GM12873 (cell line): ENCODE measurements around the gene TAC4.

Source experiments
- CTCF ChIP-seq: IDR thresholded peaks from 2 replicates; pipeline ENCODE4 v1.5.1; 2012; ENCODE audit warnings: low read depth, mild to moderate bottlenecking, moderate library complexity, low read length, control low read depth; ENCODE audit not compliant: insufficient read depth; ENCODE audit errors: missing control alignments

Gene TAC4

DNA sequence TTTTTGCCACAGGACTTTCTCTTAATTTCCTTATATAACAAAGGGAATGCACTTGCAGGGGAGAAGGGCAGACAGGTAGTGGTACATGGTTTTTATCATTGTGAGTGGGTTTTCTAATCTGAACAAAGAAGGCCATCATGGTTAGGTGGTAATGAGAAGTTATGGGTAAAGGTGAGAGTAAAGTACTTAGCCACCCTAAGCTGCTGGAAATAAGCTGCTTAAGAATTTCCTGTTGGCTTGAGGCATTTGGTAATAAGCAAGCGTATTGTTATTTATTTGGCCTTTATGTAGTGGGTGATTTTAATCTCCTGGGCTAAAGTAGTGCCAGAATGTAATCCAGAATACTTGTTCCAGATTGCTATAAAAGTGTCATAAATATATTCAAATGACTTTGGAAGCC lies 27.1 kb downstream of the TAC4 start:
- TF ChIP-seq CTCF, result no peak

DNA sequence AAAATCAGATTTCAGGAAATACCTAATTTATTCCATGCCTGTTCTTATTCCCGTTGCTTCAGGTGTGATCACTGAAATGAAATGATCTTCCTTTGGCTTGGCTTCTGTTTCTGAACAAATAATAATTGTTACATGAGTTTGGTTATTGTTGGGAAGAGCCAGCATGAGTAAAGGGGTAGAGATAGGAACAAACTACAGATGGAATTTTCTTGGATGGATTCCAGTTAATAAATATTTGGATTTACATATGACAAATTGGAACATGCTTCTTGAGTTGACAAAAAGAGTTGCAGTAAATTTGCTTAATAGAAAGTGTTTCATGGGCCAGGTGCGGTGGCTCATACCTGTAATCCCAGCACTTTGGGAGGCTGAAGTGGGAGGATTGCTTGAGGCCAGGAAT lies 28.2 kb downstream of the TAC4 start:
- TF ChIP-seq CTCF, result no peak

DNA sequence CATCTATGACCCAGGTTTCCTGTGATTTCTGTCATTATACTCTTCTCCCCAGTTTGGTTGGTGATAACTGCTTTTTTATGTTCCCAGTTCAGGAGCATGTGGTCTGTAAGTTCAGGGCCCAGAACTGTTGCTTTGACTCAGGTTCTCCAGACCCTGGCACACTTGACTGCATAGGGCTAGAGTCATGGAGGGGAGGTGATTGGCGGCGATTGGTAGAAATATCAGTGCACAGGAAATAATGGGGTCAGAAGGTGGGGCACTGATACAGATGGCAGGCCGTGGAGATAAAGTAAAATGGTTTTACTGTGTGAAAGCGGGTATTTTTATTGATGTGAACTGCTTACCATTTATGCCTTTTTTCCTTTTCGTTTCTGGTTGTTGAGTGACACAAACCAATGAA lies 28.7 kb downstream of the TAC4 start:
- no peak for TF ChIP-seq CTCF

DNA sequence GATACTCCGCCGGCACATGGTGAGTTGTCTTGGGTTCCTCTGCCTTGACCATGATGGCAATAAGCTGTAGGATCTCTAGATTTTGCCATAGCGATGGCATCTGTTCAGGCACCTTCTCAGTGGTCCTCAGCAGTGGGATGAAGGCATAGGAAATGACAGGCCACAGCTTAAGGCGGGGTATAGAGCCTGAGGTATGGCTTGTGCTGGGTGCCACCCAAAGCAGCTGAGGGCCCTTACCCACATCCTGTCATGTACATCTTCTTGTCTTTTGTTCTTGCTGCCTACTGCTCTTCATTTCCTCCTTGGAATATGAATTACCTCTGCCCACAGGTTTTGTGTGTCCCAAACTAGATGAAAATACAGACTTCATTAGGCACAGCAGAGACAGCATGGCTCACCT lies 29.9 kb downstream of the TAC4 start:
- no peak for TF ChIP-seq CTCF

GRCh38 chr17:49815761-49816281 lies 32.0 kb downstream of the TAC4 start:
- TF ChIP-seq CTCF, result no peak

DNA sequence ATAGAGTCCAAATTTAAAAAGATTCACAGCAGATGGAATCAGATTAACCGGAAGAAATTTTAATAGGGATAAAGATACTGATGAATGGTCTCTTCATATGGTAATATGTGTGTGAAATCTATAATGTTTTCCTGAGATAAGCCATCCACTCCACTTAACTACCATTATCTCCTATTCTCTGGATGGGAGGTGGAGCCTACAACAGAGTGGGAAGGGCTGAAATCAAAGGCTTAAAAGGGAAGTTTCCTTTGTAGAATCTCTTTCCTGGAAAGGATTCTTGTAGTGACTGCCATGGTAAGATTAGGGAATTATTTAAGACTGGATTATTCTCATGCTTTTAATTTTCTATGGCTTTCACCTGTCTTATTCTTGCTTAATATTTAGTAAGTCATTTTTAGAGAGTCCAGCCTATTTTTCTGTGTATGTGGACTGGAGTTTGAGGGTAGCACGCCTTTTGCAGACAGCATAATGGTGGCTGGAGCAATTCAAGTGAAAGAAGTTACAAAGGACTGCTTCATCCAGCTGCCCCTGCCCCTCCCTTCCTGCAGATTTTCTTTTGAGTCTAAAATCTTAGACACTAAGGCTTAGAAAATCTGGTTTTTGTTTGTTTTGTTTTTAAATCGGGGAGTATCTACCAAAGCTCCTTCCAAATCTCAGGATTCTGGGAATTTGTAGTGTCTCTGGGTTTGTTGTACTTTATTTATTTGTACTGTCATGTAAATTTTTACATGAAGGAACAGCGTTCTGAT lies 32.9 kb downstream of the TAC4 start:
- TF ChIP-seq CTCF, result no peak

DNA sequence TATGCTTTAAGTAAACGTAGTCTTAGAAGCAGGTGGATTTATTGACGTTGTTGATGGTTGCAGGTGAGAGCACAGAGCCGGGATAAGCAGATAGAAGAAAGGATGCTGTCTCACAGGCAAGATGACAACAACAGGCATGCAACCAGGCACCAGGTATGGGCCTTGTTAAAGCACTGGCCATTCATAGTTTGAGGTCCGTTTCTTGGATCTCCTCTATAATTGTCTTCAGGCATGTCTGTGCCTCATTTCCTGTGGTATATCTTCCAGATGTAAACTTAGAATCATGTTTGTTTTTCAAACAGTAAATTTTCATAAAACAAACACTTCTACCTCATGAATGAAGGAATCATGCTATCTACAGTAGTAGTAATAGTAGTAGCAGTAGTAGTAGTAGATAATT lies 38.8 kb downstream of the TAC4 start:
- TF ChIP-seq CTCF, result no peak

GRCh38 chr17:49798738-49799137 lies 49.1 kb downstream of the TAC4 start:
- no peak for TF ChIP-seq CTCF
